Heart right ventricle (tissue), 16 donors: ENCODE results near the gene HCRTR1. TPM values are rescaled to one million over a fixed set of nuclear protein-coding genes. Genes with fewer than 3 reads are reported as not detected.
A peak's percentile ranks its signal among the peaks of the same experiment; 100 is the strongest.

Experiments used
- ATAC-seq, 8 donors: fragments of 200-7000 bp; cut with Tn5 transposase; one replicate each; pipeline ENCODE4 v1.9.1; 2020; ENCODE audit warnings: mild to moderate bottlenecking in 8 of 8, moderate library complexity in 8 of 8, moderate number of reproducible peaks in 1 of 8
- DNase-seq, 2 donors: peaks; one replicate each; pipeline ENCODE4 v3.0.0-alpha.2; 2020
- H3K27ac ChIP-seq, 10 donors: fragments of 200-600 bp; sonication (generic) in 2 of 10; one replicate each; pipeline versions ENCODE4 v1.5.0 to v1.8.0; 2020 to 2022; ENCODE audit warnings: mild to moderate bottlenecking in 3 of 10
- H3K27me3 ChIP-seq, 7 donors: fragments of 200-600 bp; one replicate each; pipeline ENCODE4 v1.8.0; 2021 to 2022; ENCODE audit warnings: mild to moderate bottlenecking in 2 of 7
- H3K36me3 ChIP-seq, 9 donors: fragments of 200-600 bp; sonication (generic) in 1 of 9; one replicate each; pipeline versions ENCODE4 v1.5.0 to v1.8.0; 2020 to 2022; ENCODE audit warnings: mild to moderate bottlenecking in 2 of 9
- H3K4me1 ChIP-seq, 9 donors: fragments of 200-600 bp; sonication (generic) in 1 of 9; one replicate each; pipeline versions ENCODE4 v1.5.0 to v1.8.0; 2020 to 2022; ENCODE audit warnings: mild to moderate bottlenecking in 4 of 9
- H3K4me3 ChIP-seq, 10 donors: fragments of 200-600 bp; sonication (generic) in 2 of 10; one replicate each; pipeline versions ENCODE4 v1.5.0 to v1.8.0; 2020 to 2022; ENCODE audit warnings: mild to moderate bottlenecking in 7 of 10, moderate library complexity in 2 of 10
- H3K9me3 ChIP-seq, 11 donors: fragments of 200-600 bp in 10 of 11; sonication (generic) in 2 of 11; one replicate each; pipeline versions ENCODE4 v1.5.0 to v1.8.0; 2013 to 2022; ENCODE audit warnings: mild to moderate bottlenecking in 2 of 11, control low read depth in 1 of 11, moderate library complexity in 1 of 11
- CTCF ChIP-seq, 9 donors: fragments of 200-600 bp; sonication (generic) in 2 of 9; IDR thresholded peaks; one replicate each; pipeline versions ENCODE4 v1.5.0 to v1.8.0; 2021 to 2022; ENCODE audit warnings: antibody characterized with exemption in 9 of 9, mild to moderate bottlenecking in 5 of 9, moderate library complexity in 1 of 9
- WGBS, 2 donors: extraction: QIAGEN DNeasy Blood & Tissue Kit; methylation state at CpG; one replicate each; pipeline ENCODE4 v1.1.7; 2013; ENCODE audit warnings: inconsistent platforms in 1 of 2; 5-methylcytosine and 5-hydroxymethylcytosine counted together
- intact Hi-C, 10 donors: fragments of 100-400 bp; cut with DNase I; formaldehyde crosslinking; loops; one replicate each; pipeline versions ENCODE4 v1.11.1 to v1.14.2; 2022
- polyA plus RNA-seq, 2 donors: library from polyadenylated mRNA; stranded (reverse); fragments of 200-250 nt; gene quantifications; one replicate each; pipeline ENCODE4 v1.2.3, GENCODE V29; 2013
- total RNA-seq, 10 donors: library from RNA; stranded (reverse); fragmentation: NEBNext Ultra II Directional in 3 of 10; extraction: Animal tissue kit (Norgen Biotek cat#: 25700) in 3 of 10; gene quantifications; one replicate each; pipeline versions ENCODE4 v1.2.1 to v1.2.4, GENCODE V29; 2021 to 2023
- donor health status: Arrhythmogenic right ventricular cardiomyopathy.
- donor health status: ischemic (EF 13 %, LVEDD 7.1; RV severe dilation, severe dysfunction).
- donor health status: healthy with polysubstance abuse.
- donor health status: DM: no; HTN: yes; CAD: no.
- donor health status: DM: no; HTN: no; CAD: no.
- donor health status: ischemic (EF 25% LVEDD 6.9; RV normal size, moderate dysfunction).
- donor health status: ischemic (EF 25% LVEDD 5.7; RV mildly dilated, moderate dysfunction).
- donor health status: healthy.
- donor health status: DM: yes; HTN: yes; CAD: no.
- donor health status: Ischemic cardiomyopathy.
- donor health status: ischemic (EF 35%, LVEDD 5.7; RV mildly dilated, moderate dysfunction).
- donor health status: nonischemic (EF 11% LVEDD 7.7; RV severe dilation, severe dysfunction).
- donor health status: DM: yes; HTN: yes; CAD: no.
- donor health status: PGD.
- donor health status: ischemic (EF 29% LVEDD 5.4; RV normal size, mild dysfunction).
- donor health status: nonischemic (EF 23%, LVEDD 6.1; RV moderate dilation, normal function).

HCRTR1 gene
- total and polyA plus RNA-seq, 12 donors = 0.17 to 1.5 (median 0.37) TPM; not detected in 4

GRCh38 chr1:31581821-31582810 lies 35.4 kb upstream of the HCRTR1 start:
- no peak for TF ChIP-seq CTCF (IDR thresholded peaks at IDR 0.05)
- Histone ChIP-seq H3K27me3 (peaks cover 0 to 8% (median 0%) of the 10 kb centered on the region in 7 donors), H3K4me3 (peak overlapping the region in 5 of 10 donors; percentile 2 to 54 (median 44)), H3K4me1 (peaks cover 31 to 83% (median 78%) of the 10 kb centered on the region in 9 donors), H3K27ac (peak overlapping the region; percentile 71 to 96 (median 94)), H3K36me3 (peaks cover 6 to 55% (median 25%) of the 10 kb centered on the region in 9 donors), H3K9me3 (no peaks in the 10 kb centered on the region)
- peak in 4 of 8 donors; percentile 10 to 37 (median 25) for ATAC-seq
- no peak for DNase-seq
- WGBS, 2 donors = 60 to 61% methylated on average over 12 of the region's 12 CpGs
- intact Hi-C loops = no loop called here

- Histone ChIP-seq H3K4me3 (peak overlapping the region in 8 of 10 donors; percentile 6 to 54 (median 14)), H3K27me3 (peaks cover 0 to under 1% (median 0%) of the 10 kb centered on the region in 7 donors), H3K36me3 (peaks cover 6 to 62% (median 25%) of the 10 kb centered on the region in 9 donors), H3K9me3 (no peaks in the 10 kb centered on the region), H3K27ac (peak overlapping the region; percentile 71 to 96 (median 94)), H3K4me1 (peaks cover 38 to 95% (median 89%) of the 10 kb centered on the region in 9 donors)
- peak; percentile 3 to 41 (median 24) for ATAC-seq
- intact Hi-C loops = no loop called here
- 56 to 65% methylated on average over 16 of the region's 16 CpGs for WGBS, 2 donors
- peak in 1 of 2 donors; percentile 77 for DNase-seq
- TF ChIP-seq CTCF (IDR thresholded peaks at IDR 0.05) = no peak
Measured at GRCh38 chr1:31583082-31583994, 34.2 kb upstream of the HCRTR1 start.

- Histone ChIP-seq H3K27me3 (peaks cover 0 to 10% (median 0%) of the 10 kb centered on the region in 7 donors), H3K9me3 (no peaks in the 10 kb centered on the region), H3K4me1 (peaks cover 44 to 100% (median 95%) of the 10 kb centered on the region in 9 donors), H3K4me3 (peak overlapping the region in 8 of 10 donors; percentile 6 to 54 (median 14)), H3K27ac (peak overlapping the region; percentile 71 to 96 (median 94)), H3K36me3 (peaks cover 6 to 58% (median 25%) of the 10 kb centered on the region in 9 donors)
- peak; percentile 86 to 95 for DNase-seq
- intact Hi-C loops = no loop called here
- 38 to 39% methylated on average over 13 of the region's 13 CpGs for WGBS, 2 donors
- peak; percentile 34 to 76 (median 67) for ATAC-seq
- TF ChIP-seq CTCF (IDR thresholded peaks at IDR 0.05) = no peak
Measured at GRCh38 chr1:31583995-31584868, 33.3 kb upstream of the HCRTR1 start.
